Upper lobe of left lung (tissue), 6 donors: Measurements from ENCODE around the gene CHAT. TPM values are rescaled to one million over a fixed set of nuclear protein-coding genes. Genes with fewer than 3 reads are reported as not detected.

Experiments used
- ATAC-seq, 2 donors: fragments of 200-7000 bp; cut with Tn5 transposase; one replicate each; pipeline ENCODE4 v1.9.1; 2022; ENCODE audit warnings: mild to moderate bottlenecking in 2 of 2, moderate library complexity in 2 of 2; ENCODE audit not compliant: low FRiP score in 2 of 2
- DNase-seq, 2 donors: peaks; one replicate each; pipeline ENCODE4 v3.0.0-alpha.2; 2019 to 2020
- H3K27ac ChIP-seq, 4 donors: fragments of 200-600 bp; sonication (generic); one replicate each; pipeline ENCODE4 v1.5.1; 2016 to 2019
- H3K27me3 ChIP-seq, 4 donors: fragments of 200-600 bp; sonication (generic); one replicate each; pipeline ENCODE4 v1.5.1; 2017 to 2019
- H3K36me3 ChIP-seq, 4 donors: fragments of 200-600 bp; sonication (generic); one replicate each; pipeline ENCODE4 v1.5.1; 2016 to 2019
- H3K4me1 ChIP-seq, 4 donors: fragments of 200-600 bp; sonication (generic); one replicate each; pipeline ENCODE4 v1.5.1; 2018 to 2019
- H3K4me3 ChIP-seq, 4 donors: fragments of 200-600 bp; sonication (generic); one replicate each; pipeline ENCODE4 v1.5.1; 2017 to 2019; ENCODE audit warnings: mild to moderate bottlenecking in 2 of 4, moderate library complexity in 1 of 4
- H3K9me3 ChIP-seq, 4 donors: fragments of 200-600 bp; sonication (generic); one replicate each; pipeline ENCODE4 v1.5.1; 2018 to 2019
- EP300 ChIP-seq, 4 donors: sonication (generic); formaldehyde crosslinking; IDR thresholded peaks; one replicate each; pipeline ENCODE4 v1.5.1; 2017; ENCODE audit warnings: antibody characterized with exemption in 4 of 4, control low read depth in 2 of 4
- POLR2A ChIP-seq, 4 donors: fragments of 450-650 bp; IDR thresholded peaks; one replicate each; pipeline ENCODE4 v1.5.1; 2016 to 2017; ENCODE audit warnings: antibody characterized with exemption in 4 of 4, mild to moderate bottlenecking in 2 of 4
- POLR2AphosphoS5 ChIP-seq, 2 donors: sonication (generic); formaldehyde crosslinking; IDR thresholded peaks; one replicate each; pipeline ENCODE4 v1.5.1; 2017; ENCODE audit warnings: antibody characterized with exemption in 2 of 2
- WGBS, 2 donors: methylation state at CpG; one replicate each; pipeline ENCODE4 v1.1.5; 2017 to 2018; 5-methylcytosine and 5-hydroxymethylcytosine counted together
- total RNA-seq, 6 donors: library from RNA; depleted of rRNA in 4 of 6; stranded (reverse); fragments of >200 nt in 4 of 6; gene quantifications; one replicate each; pipeline versions ENCODE4 v1.1.0 to v1.2.1, GENCODE V29; 2016 to 2021
- TF ChIP-seq, protein P1 (sequence below), 6 experiments: fragments of 450-650 bp in 4 of 6; fragments of 200-600 bp in 2 of 6; sonication (generic) in 2 of 6; IDR thresholded peaks; one replicate each; pipeline ENCODE4 v1.5.1; 2016 to 2019; ENCODE audit warnings: antibody characterized with exemption in 6 of 6
- donor health status: DM: no; HTN: no; CAD: no; lungs with moderate emphysema.
- donor health status: DM: no; HTN: yes; CAD: no; lungs with severe emphysema.

CHAT gene
- total RNA-seq, 6 donors from 2014 or later = not detected

DNA sequence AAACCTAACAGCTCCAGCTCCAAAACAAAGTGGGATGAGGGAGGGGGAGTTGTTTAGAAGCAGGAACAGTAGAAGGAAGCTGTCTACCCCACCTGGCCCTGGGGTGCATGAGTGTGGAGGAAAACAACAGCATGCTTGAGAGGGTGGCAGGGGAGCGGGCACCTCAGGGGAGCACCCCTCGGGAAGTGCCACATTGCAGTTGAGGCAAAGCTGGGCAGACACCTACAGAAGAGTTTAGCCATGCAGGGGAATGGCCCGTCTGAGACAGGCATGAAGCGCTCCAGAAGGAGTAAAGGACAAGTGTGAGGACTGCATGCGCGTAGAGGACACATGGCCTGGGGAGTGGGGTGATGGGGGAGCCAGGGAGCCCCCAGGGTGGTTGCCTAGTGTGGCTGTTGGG, 18.1 kb downstream of the CHAT start:
- ATAC-seq = peak; percentile 3 to 8
- TF ChIP-seq, protein P1, sequence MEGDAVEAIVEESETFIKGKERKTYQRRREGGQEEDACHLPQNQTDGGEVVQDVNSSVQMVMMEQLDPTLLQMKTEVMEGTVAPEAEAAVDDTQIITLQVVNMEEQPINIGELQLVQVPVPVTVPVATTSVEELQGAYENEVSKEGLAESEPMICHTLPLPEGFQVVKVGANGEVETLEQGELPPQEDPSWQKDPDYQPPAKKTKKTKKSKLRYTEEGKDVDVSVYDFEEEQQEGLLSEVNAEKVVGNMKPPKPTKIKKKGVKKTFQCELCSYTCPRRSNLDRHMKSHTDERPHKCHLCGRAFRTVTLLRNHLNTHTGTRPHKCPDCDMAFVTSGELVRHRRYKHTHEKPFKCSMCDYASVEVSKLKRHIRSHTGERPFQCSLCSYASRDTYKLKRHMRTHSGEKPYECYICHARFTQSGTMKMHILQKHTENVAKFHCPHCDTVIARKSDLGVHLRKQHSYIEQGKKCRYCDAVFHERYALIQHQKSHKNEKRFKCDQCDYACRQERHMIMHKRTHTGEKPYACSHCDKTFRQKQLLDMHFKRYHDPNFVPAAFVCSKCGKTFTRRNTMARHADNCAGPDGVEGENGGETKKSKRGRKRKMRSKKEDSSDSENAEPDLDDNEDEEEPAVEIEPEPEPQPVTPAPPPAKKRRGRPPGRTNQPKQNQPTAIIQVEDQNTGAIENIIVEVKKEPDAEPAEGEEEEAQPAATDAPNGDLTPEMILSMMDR (IDR thresholded peaks at IDR 0.05) = no peak
- TF ChIP-seq POLR2AphosphoS5 (IDR thresholded peaks at IDR 0.05) (no peak), EP300 (IDR thresholded peaks at IDR 0.05) (no peak), POLR2A (IDR thresholded peaks at IDR 0.05) (no peak)

DNA sequence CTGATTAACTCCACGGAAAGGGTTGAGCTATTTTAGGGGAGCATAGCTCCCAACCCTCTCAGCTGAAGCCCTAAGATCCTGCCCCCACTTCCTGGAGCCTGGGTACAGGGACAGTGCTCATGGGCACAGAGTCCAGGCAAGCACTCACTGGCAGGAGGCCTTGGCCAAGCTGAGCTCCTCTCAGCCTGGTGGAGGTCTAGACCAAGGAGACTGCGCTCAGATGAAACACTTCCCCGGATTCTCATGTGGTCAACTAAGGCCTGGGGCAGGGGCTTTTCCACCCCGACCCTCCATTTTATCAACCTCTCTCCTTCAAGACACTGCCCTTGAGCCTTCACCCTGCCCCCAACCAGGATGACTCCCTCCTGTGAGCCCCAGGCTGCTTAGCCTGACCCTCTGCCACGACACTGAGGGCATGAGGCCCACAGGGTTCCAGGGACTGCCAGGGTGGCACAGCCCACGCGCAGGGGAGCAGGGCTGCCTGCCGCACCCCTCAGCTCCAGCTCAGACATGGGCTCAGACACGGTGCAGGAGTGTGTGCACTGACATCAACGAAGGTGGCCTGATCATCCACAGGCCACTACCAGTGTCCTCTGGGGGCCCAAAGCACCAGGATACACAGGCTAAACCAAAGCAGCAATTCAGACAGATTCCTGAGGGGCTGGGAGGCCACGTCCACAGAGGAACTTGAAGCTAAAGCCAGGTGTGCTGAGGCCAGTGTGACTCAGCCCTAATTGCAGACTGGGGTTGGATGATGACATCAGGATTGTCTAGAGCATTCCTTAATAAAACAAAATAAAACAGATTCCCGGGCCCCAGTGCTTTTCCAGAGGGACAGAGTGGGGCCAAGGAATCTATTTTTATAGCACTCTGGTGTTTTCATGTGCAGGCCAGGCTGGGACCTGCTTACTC, 18.8 kb downstream of the CHAT start:
- WGBS, 2 donors = 56 to 66% methylated on average over 7 to 12 of the region's 12 CpGs
- Histone ChIP-seq H3K4me1 (no peaks in the 10 kb centered on the region), H3K9me3 (no peaks in the 10 kb centered on the region), H3K27ac (no peak overlapping the region), H3K36me3 (no peaks in the 10 kb centered on the region), H3K4me3 (no peak overlapping the region), H3K27me3 (no peaks in the 10 kb centered on the region)
- DNase-seq (no peak), ATAC-seq (peak; percentile 4 to 11)
- TF ChIP-seq EP300 (IDR thresholded peaks at IDR 0.05) (no peak), POLR2AphosphoS5 (IDR thresholded peaks at IDR 0.05) (no peak), POLR2A (IDR thresholded peaks at IDR 0.05) (no peak)
- TF ChIP-seq, protein P1 (IDR thresholded peaks at IDR 0.05) = no peak

More for the DNA sequence above, 18.1 kb downstream of the CHAT start:
- Histone ChIP-seq H3K4me1 (no peaks in the 10 kb centered on the region), H3K4me3 (no peak overlapping the region), H3K27me3 (no peaks in the 10 kb centered on the region), H3K36me3 (no peaks in the 10 kb centered on the region), H3K27ac (no peak overlapping the region), H3K9me3 (no peaks in the 10 kb centered on the region)
- DNase-seq = no peak
- 91 to 96% methylated on average over 6 of the region's 6 CpGs for WGBS, 2 donors

DNA sequence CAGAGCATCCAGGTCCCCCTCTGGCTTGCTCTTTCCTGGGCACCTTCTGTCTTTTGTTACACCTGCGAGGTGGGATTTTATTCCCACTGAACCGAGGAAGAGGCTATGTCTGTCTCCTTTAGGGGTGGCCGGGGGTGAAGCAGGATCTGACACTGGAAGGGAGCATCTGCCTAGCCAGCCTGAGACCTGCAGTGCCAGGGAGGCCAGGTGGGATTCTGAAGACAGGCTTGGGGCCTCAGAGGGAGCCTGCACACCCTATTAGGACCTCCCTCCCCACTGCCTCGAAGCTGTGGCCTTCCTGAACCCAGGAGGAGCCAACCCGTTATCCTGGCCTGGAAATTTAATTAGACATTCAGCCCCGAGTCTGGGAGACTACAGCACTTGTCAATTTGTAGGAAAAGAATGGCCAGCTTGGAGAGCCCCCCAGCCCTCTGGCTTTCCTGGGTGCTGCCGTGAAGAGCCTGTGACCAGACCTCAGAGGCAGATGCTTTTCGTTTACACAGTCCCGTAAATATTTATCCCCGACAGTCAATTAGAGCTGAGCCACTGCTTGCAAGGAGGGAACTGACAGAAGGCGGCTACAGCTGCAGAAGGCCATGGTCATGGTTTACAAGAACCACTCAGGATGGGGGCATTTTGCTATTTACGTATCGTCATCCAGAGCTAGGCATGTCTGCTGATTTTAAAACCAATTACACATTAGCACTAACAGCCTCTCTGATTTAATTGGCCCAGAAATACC, 19.7 kb downstream of the CHAT start:
- no peak overlapping the region for H3K27ac ChIP-seq

DNA sequence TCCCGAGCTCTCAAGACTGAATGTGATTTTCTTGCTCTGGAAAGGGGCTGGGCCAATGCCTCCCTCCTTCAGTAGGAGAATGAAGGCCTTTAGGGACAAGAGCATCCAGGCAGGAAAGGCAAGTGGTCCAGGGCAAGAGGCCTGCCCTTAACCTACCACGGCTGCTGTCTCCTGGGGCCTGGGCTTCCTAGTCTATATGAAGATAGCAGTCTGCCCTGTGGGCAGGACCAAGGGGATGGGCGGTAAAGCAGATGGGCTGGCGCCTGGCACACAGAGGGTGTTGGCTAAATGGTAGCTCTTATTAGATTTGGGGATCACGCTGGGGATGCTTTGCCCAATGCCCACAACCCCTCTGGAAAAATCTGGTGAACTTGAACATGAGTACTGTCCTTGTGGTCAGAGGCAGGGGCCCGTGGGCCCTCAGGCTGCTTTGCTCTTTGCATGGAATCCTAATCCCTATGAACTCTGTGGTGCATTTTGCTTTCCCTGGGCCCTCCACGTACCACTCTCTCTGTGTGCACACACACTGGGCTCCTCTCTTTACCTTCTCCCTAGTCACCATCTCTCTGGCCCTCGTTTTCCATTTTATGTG, 20.3 kb downstream of the CHAT start:
- Histone ChIP-seq H3K27ac (no peak overlapping the region), H3K9me3 (no peaks in the 10 kb centered on the region), H3K36me3 (no peaks in the 10 kb centered on the region), H3K4me1 (no peaks in the 10 kb centered on the region), H3K27me3 (no peaks in the 10 kb centered on the region), H3K4me3 (no peak overlapping the region)
- DNase-seq (peak in 1 of 2 donors; percentile 19), ATAC-seq (no peak)
- WGBS, 2 donors = 72 to 77% methylated on average over 7 to 8 of the region's 8 CpGs
- TF ChIP-seq POLR2A (IDR thresholded peaks at IDR 0.05) = no peak
- TF ChIP-seq, protein P1 (IDR thresholded peaks at IDR 0.05) = no peak
- no peak for TF ChIP-seq EP300 (IDR thresholded peaks at IDR 0.05)
- no peak for TF ChIP-seq POLR2AphosphoS5 (IDR thresholded peaks at IDR 0.05)

More for the DNA sequence above, 19.7 kb downstream of the CHAT start:
- 45 to 59% methylated on average over 6 to 13 of the region's 13 CpGs for WGBS, 2 donors
- Histone ChIP-seq H3K36me3 (no peaks in the 10 kb centered on the region), H3K4me1 (no peaks in the 10 kb centered on the region), H3K27me3 (no peaks in the 10 kb centered on the region), H3K4me3 (no peak overlapping the region), H3K9me3 (no peaks in the 10 kb centered on the region)
- DNase-seq (no peak), ATAC-seq (peak in 1 of 2 donors; percentile 27)
- TF ChIP-seq POLR2AphosphoS5 (IDR thresholded peaks at IDR 0.05) (no peak), POLR2A (IDR thresholded peaks at IDR 0.05) (no peak), EP300 (IDR thresholded peaks at IDR 0.05) (no peak)
- TF ChIP-seq, protein P1 (IDR thresholded peaks at IDR 0.05) = no peak
